ENCODE measurements around the gene NAV2.

NAV2 gene

DNA sequence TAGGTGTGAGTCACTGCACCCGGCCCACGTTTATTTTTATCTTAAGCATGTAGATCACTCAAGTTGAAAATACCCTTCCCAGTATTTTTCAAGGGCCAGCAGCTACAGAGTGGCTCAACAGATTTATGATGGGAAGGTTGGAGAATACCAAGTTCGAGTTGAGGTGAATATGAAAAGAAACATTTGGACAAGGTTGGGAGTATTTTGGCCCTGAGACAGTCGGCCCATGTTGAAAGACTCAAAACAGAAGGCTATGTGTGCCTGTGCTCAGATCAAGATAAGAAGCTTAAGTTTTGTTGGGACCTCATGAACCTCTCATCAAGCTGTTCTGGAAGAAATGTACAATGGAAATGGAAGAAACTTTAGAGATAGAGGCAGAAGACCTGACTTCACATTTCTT, 248.6 kb downstream of the NAV2 start:
- TF ChIP-seq CTCF (IDR thresholded peaks at IDR 0.05; ENCODE audit: insufficient read depth, low read depth, low read length, missing control alignments) = no peak
- DNase-seq (ENCODE audit: low read depth) = no peak
- H3K4me3 ChIP-seq (ENCODE audit: low read length) = no peak overlapping the region

DNA sequence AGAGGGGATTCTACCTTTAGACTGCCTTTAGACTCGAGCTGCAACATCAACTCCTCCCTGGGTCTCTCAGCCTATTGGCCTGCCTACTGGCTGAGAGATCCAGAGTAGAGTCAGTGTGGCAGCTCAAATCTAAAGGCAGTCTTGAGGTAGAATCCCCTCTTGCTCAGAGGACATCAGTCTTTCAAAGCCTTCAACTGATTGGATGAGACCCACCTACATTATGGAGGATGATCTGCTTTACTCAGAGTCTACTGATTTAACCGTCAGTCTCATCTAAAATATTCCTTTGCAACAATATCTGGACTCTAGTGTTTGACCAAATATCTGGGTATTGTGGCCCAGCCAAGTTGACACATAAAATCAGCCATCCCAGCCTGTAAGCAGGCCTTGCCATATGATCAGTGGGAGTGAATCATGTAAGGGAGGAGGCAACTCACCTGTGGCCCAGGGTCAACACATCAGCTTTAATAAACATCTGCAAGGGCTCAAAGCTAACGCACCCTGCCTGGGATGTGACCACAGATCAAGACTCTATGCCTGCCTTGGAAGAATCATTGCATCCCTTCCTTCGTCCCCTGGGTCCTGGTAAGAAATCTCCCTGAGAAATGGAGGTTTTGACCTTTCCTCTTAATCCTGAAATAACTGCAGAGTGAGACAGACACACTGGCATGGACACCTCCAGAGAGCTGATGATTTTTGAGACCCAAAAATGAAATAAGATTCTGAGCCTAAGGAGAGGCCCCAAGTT, 249.6 kb downstream of the NAV2 start:
- TF ChIP-seq CTCF (IDR thresholded peaks at IDR 0.05; ENCODE audit: insufficient read depth, low read depth, low read length, missing control alignments) = no peak
- DNase-seq (ENCODE audit: low read depth) = no peak
- H3K4me3 ChIP-seq (ENCODE audit: low read length) = no peak overlapping the region

- no peak for TF ChIP-seq CTCF (IDR thresholded peaks at IDR 0.05; ENCODE audit: insufficient read depth, low read depth, low read length, missing control alignments)
- peak; percentile 58 for DNase-seq (ENCODE audit: low read depth)
Observed at GRCh38 chr11:19962801-19963175, 250.2 kb downstream of the NAV2 start.

GRCh38 chr11:19963697-19964387, 251.2 kb downstream of the NAV2 start:
- no peak for TF ChIP-seq CTCF (IDR thresholded peaks at IDR 0.05; ENCODE audit: insufficient read depth, low read depth, low read length, missing control alignments)
- H3K4me3 ChIP-seq (ENCODE audit: low read length) = no peak overlapping the region
- no peak for DNase-seq (ENCODE audit: low read depth)

More at GRCh38 chr11:19962801-19963175, 250.2 kb downstream of the NAV2 start:
- H3K4me3 ChIP-seq (ENCODE audit: low read length) = no peak overlapping the region

DNA sequence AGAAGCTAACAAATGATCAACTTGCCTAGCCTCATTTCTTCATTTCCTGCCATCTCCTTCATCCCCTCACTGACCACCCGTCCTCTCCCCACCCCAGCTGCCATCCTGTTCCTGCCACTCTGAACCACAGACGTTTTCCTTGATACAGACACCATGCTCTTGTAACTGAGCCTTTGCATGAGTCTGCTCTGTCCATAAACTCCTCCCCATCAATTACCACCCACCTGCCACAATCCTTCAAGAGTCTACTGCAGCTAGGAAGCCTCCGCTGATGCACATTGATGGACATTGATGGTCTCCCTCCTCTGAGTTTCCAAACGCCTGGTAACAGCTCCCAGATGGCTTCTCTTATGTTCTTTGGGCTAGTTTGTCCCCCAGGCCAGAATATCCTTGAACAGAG, 253.8 kb downstream of the NAV2 start:
- DNase-seq (ENCODE audit: low read depth) = no peak
- H3K4me3 ChIP-seq (ENCODE audit: low read length) = no peak overlapping the region
- TF ChIP-seq CTCF (IDR thresholded peaks at IDR 0.05; ENCODE audit: insufficient read depth, low read depth, low read length, missing control alignments) = no peak

DNA sequence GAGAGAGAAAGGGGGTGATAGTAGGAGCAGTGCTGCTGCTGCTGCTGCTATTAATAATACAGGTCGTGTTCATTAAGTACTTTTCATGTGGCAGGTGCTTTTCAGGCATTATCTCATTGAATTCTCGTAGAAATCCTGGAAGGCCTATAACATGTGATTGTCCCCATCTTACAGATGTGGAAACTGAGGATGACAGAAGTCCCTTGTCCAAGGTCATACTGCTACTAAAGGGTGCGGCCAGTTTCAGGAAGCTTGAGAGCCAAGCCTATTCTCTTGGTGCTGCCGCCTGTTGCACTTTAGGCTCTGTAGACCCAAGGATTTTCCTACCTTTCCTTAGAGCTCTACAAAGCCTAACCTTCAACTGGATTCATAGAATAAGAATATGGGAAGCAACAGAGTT, 254.3 kb downstream of the NAV2 start:
- no peak for TF ChIP-seq CTCF (IDR thresholded peaks at IDR 0.05; ENCODE audit: insufficient read depth, low read depth, low read length, missing control alignments)
- DNase-seq (ENCODE audit: low read depth) = no peak
- H3K4me3 ChIP-seq (ENCODE audit: low read length) = no peak overlapping the region
